Skin of body (tissue), 2 donors: Measurements from ENCODE around the gene THBS2. TPM values are rescaled to one million over a fixed set of nuclear protein-coding genes. Genes with fewer than 3 reads are reported as not detected.

ENCODE experiments used
- DNase-seq: peaks from one replicate; lab custom pipeline; 2025; lab: John Stamatoyannopoulos, UW
- total RNA-seq: library from RNA; depleted of rRNA; stranded (reverse); fragments of >200 nt; gene quantifications from one replicate; pipeline ENCODE4 v1.2.3, GENCODE V29; 2014

Gene THBS2
- total RNA-seq, 1 donor from 2014 or later = 393 TPM

DNA sequence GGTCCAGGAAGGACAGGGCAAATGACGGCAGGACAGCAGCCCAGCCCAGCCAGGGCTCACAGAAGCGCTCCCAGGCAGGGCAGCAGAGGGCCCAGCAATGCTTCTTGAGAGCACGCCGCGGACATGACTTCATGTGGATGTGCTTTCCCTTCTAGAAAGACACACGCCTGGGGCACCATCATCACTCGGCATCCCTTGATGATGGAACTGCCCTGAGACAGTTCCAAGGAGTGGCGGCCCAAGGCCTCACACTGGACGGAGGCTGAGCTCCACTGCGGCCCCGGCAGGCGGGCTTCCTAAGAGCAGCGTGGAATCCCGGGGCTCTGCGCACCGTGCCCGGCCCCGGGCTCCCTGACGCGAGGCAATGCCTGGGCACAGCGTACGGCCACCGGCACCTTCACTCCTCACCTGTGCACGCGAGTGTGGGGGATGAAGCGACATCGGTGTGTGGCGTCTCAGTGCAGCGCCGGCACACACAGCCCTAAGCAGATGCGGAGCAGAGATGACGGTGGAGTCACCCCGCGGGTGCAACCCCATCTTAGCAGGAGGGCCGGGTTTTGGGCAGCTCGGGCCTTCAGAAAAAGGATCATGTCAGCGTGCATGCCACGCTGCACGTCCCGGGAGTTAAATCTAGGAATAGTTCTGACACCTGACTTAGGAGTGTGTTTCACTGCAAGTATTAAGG is 86.6 kb downstream of the THBS2 start:
- no peak for DNase-seq
